CD4-positive, alpha-beta T cell treated with Interleukin-6 at 100 ng/mL for 8 hours (primary cell): ENCODE results near the gene RPS6KC1.
"Not testable (repeated sequence)": the region's sequence is repeated elsewhere in the genome, so short reads cannot be mapped to it uniquely, and the experiment has no call there.

ENCODE experiments used
- DNase-seq: peaks from one replicate; pipeline ENCODE4 v3.0.0-alpha.2; 2020; ENCODE audit warnings: mixed read lengths, low spot score

The RPS6KC1 gene

GRCh38 chr1:213055767-213056166 is 4.7 kb downstream of the RPS6KC1 start:
- no peak for DNase-seq

GRCh38 chr1:213057264-213058059 is 6.4 kb downstream of the RPS6KC1 start:
- no peak for DNase-seq

- no peak for DNase-seq
Observed at GRCh38 chr1:213060836-213061235, 9.8 kb downstream of the RPS6KC1 start.

GRCh38 chr1:213061263-213061662 is 10.2 kb downstream of the RPS6KC1 start:
- no peak for DNase-seq

- no peak for DNase-seq
Observed at GRCh38 chr1:213065800-213066199, 14.8 kb downstream of the RPS6KC1 start.

- DNase-seq = no peak
Observed at GRCh38 chr1:213066363-213066762, 15.3 kb downstream of the RPS6KC1 start.

GRCh38 chr1:213067352-213067751 is 16.3 kb downstream of the RPS6KC1 start:
- DNase-seq = no peak

GRCh38 chr1:213070406-213070805 is 19.4 kb downstream of the RPS6KC1 start:
- no peak for DNase-seq

- no peak for DNase-seq
Observed at GRCh38 chr1:213075725-213076124, 24.7 kb downstream of the RPS6KC1 start.

GRCh38 chr1:213082420-213083111 is 31.5 kb downstream of the RPS6KC1 start:
- no peak for DNase-seq

- DNase-seq = no peak
Observed at GRCh38 chr1:213083112-213083445, 32.0 kb downstream of the RPS6KC1 start.

- DNase-seq = no peak
Observed at GRCh38 chr1:213087911-213088310, 36.9 kb downstream of the RPS6KC1 start.

GRCh38 chr1:213089924-213090677 is 39.1 kb downstream of the RPS6KC1 start:
- DNase-seq = no peak

GRCh38 chr1:213094446-213094845 is 43.4 kb downstream of the RPS6KC1 start:
- DNase-seq = no peak

- no peak for DNase-seq
Observed at GRCh38 chr1:213095467-213095866, 44.4 kb downstream of the RPS6KC1 start.

- no peak for DNase-seq
Observed at GRCh38 chr1:213099682-213100399, 48.8 kb downstream of the RPS6KC1 start.

- DNase-seq = not testable (repeated sequence)
Observed at GRCh38 chr1:213100565-213100964, 49.5 kb downstream of the RPS6KC1 start.

- no peak for DNase-seq
Observed at GRCh38 chr1:213103377-213104306, 52.6 kb downstream of the RPS6KC1 start.

- no peak for DNase-seq
Observed at GRCh38 chr1:213104604-213105003, 53.6 kb downstream of the RPS6KC1 start.

GRCh38 chr1:213106298-213106697 is 55.3 kb downstream of the RPS6KC1 start:
- DNase-seq = no peak

- no peak for DNase-seq
Observed at GRCh38 chr1:213107613-213108012, 56.6 kb downstream of the RPS6KC1 start.
